GM21737 (cell line): ENCODE data around the gene PRDM16.

Source experiments
- ATAC-seq: cut with Tn5 transposase; IDR thresholded peaks from one replicate; pipeline ENCODE4 v1.9.1; 2021; ENCODE audit warnings: mild to moderate bottlenecking, moderate library complexity; ENCODE audit not compliant: unreplicated experiment

The PRDM16 gene

GRCh38 chr1:3401585-3402257, 332.7 kb downstream of the PRDM16 start:
- no peak for ATAC-seq

DNA sequence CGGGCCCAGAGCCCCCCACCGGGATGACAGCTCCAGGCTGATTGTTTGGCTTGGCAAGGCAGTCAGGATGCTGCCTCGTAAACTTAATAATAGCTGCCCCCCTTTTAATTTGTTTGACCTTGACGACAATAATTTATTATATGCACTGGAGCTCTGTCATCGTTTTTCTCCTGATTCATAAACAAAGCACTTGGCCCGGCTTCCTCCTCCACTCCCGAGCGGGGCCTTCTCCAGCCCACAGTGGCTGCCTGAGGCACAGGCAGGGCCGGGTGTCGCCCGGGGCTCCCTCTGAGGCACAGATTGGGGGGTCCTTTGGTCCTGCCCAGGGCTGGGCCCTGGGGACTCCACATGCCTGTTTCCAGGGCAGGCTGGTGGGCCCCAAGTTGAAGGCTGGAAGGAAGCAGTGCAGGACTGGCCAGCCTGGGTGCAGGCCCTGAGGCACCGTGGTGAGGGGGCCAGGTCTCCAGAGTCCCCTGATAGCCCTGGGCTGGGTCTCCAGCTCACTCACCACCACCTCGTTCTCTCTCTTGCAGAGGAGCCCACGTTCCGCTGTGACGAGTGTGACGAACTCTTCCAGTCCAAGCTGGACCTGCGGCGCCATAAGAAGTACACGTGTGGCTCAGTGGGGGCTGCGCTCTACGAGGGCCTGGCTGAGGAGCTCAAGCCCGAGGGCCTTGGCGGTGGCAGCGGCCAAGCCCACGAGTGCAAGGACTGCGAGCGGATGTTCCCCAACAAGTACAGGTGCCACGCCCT, 333.4 kb downstream of the PRDM16 start:
- ATAC-seq = no peak

DNA sequence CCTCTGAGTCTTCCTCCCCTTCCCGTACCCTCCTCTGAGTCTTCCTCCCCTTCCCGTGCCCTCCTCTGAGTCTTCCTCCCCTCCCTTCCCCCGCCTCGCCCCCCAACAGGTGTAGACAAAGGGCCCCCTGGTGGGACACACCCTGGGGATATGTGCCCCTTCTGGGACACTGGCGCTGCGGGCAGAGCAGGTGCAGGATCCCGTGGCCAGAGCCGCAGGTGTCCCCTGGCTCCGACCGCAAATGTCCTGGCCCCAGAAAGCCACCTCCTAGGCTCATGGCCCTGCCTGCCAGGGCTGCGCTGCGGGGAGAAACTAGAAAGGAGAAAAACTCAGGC, 334.0 kb downstream of the PRDM16 start:
- no peak for ATAC-seq

DNA sequence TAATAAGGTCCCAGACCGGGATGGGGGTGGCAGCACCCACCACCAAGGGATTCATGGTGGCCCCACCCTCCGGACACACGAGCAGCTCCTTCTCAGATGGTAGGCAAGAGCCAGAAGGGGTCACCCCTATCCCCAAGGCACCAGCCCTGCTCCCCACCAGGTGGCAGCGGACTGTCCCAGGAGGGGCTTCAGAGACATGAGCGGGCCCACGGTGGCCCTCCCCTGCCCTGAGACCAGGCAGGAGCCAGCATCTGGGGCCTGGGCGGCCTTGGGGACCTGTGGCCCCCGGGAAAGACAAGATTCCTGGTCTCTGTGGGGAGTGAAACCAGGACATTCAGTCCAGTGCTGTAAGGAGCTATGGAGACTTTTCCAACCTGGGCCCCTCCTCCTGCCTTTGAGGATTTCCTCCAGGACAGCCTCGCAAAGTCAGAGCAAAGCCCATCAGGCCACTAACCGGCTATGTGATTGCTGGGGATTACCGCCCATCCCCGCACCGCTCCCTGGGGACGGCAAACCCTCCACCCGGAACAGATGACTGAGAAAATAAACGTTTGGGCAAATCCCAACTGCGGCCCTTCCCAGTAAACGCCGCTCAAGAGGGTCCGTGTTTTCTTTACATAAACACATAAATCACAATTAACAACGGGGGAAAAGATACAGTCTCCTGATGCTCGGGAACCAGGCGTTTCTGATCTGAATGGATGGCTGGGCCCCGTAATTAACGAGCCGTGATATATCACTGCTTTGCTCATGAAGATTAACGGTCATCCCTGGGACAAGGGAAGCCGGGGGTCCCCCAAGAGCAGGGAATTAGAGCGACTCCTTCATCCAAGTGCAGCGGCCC, 334.6 kb downstream of the PRDM16 start:
- ATAC-seq = no peak

- no peak for ATAC-seq
Observed at GRCh38 chr1:3404301-3404700, 335.3 kb downstream of the PRDM16 start.

- ATAC-seq = no peak
Observed at GRCh38 chr1:3404801-3405200, 335.8 kb downstream of the PRDM16 start.

- no peak for ATAC-seq
Observed at GRCh38 chr1:3405491-3405890, 336.5 kb downstream of the PRDM16 start.

GRCh38 chr1:3405974-3406867, 337.2 kb downstream of the PRDM16 start:
- ATAC-seq = no peak

- ATAC-seq = no peak
Observed at GRCh38 chr1:3407021-3407420, 338.0 kb downstream of the PRDM16 start.

DNA sequence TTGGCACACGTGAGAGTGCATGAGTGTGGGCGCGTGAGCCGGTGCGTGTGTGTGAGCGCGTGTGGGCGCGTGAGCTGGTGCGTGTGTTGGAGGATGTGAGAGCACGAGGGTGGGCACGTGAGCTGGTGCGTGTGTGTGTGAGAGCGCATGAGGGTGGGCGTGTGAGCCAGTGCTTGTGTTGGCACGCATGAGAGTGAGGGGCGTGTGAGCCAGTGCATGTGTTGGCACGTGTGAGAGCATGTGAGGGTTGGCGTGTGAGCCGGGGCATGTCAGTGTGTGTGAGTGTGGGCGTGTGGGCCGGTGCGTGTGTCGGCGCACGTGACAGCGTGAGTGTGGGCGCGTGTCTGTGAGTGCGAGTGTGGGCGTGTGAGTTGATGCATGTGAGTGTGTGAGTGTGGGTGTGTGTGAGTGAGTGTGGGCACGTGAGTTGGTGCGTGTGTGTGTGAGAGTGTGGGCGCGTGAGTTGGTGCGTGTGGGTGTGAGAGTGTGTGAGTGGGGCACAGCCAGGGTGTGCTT, 339.8 kb downstream of the PRDM16 start:
- ATAC-seq = no peak

DNA sequence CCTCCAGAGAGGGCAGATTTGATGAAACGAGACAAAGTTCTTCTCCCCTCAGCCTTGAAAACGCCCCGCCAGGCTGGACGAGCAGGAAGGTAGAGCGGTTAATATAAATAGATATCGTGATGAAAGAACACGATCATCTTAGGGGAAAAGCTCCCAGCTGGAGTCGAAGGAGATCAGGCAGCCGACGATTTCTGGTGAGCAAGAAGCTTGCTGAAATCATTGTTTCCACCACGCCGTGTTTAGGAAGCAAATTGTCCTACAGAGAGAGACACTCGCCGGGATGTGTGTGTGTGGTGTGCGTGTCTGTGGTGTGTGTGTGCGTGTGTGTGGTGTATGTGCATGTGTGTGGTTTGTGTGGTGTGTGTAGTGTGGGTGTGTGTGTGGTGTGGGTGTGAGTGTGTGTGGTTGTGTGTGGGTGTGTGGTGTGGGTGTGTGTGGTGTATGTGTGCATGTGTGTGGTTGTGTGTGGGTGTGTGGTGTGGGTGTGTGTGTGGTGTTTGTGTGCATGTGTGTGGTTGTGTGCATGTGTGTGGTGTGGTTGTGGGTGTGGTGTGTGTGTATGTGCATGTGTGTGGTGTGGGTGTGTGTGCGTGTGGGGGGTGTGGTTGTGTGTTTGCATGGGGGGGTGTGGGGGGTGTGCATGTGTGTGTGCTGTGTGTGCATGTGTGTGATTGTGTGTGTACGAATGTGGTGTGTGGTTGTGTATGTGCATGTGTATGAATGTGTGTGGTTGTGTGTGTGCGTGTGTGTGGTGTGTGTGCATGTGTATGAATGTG, 340.6 kb downstream of the PRDM16 start:
- no peak for ATAC-seq

GRCh38 chr1:3410142-3410925, 341.3 kb downstream of the PRDM16 start:
- no peak for ATAC-seq

DNA sequence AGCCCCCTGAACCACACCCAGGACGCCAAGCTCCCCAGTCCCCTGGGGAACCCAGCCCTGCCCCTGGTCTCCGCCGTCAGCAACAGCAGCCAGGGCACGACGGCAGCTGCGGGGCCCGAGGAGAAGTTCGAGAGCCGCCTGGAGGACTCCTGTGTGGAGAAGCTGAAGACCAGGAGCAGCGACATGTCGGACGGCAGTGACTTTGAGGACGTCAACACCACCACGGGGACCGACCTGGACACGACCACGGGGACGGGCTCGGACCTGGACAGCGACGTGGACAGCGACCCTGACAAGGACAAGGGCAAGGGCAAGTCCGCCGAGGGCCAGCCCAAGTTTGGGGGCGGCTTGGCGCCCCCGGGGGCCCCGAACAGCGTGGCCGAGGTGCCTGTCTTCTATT, 342.8 kb downstream of the PRDM16 start:
- ATAC-seq = no peak

GRCh38 chr1:3412376-3412775, 343.4 kb downstream of the PRDM16 start:
- no peak for ATAC-seq

GRCh38 chr1:3413975-3414710, 345.1 kb downstream of the PRDM16 start:
- ATAC-seq = no peak

- ATAC-seq = no peak
Observed at GRCh38 chr1:3415260-3416090, 346.5 kb downstream of the PRDM16 start.

GRCh38 chr1:3417082-3417739, 348.2 kb downstream of the PRDM16 start:
- no peak for ATAC-seq
